SU-DHL-6 (cell line): ENCODE results near the gene PLEKHJ1.

Source experiments
- CTCF ChIP-seq: fragments of 200-600 bp; sonication (generic); IDR thresholded peaks from one replicate; pipeline ENCODE4 v1.5.1; 2017; ENCODE audit warnings: antibody characterized with exemption, mild to moderate bottlenecking, low read length, moderate library complexity; ENCODE audit not compliant: insufficient read depth, poor library complexity, severe bottlenecking
- EZH2phosphoT487 ChIP-seq: fragments of 200-600 bp; sonication (generic), shearing (Covaris generic); conservative IDR thresholded peaks from 2 replicates; pipeline ENCODE4 v1.6.1; 2018; ENCODE audit warnings: mild to moderate bottlenecking, antibody characterized with exemption, low read length, moderate library complexity, mixed read lengths

GRCh38 chr19:2199861-2200623 is 36.1 kb downstream of the PLEKHJ1 start:
- no peak for TF ChIP-seq CTCF
- no peak for TF ChIP-seq EZH2phosphoT487
